Keratinocyte (primary cell): ENCODE measurements around the gene IGF2BP1.

Source experiments
- CTCF ChIP-seq, 3 experiments: IDR thresholded peaks in 1 of 3; conservative IDR thresholded peaks in 1 of 3; optimal IDR thresholded peaks in 1 of 3; 2 replicates in 2 of 3; 3 replicates in 1 of 3; pipeline versions ENCODE3 to v1.5.1; 2011; ENCODE audit warnings: low read length in 3 of 3, mild to moderate bottlenecking in 3 of 3, moderate library complexity in 2 of 3, control low read depth in 1 of 3, inconsistent platforms in 1 of 3; ENCODE audit not compliant: insufficient read depth in 2 of 3; ENCODE audit errors: extremely low read depth in 1 of 3
- EZH2 ChIP-seq: IDR thresholded peaks from one replicate; pipeline ENCODE4 v1.6.1; 2012; ENCODE audit warnings: inconsistent platforms, mild to moderate bottlenecking, low read length, moderate library complexity

GRCh38 chr17:49000943-49001342 is 3.8 kb downstream of the IGF2BP1 start:
- no peak for TF ChIP-seq CTCF (optimal IDR thresholded peaks at IDR 0.05 in 1 of 3, IDR thresholded peaks at IDR 0.05 in 1 of 3, conservative IDR thresholded peaks at IDR 0.05 in 1 of 3; ENCODE audit: extremely low read depth in 1 of 3, insufficient read depth in 2 of 3, low read length in 3 of 3)
- no peak for TF ChIP-seq EZH2
